Glutamatergic neuron (in vitro differentiated cells): ENCODE measurements around the gene CIB2. TPM values are rescaled to one million over a fixed set of nuclear protein-coding genes. Genes with fewer than 3 reads are reported as not detected.

Experiments
- DNase-seq: peaks from one replicate; pipeline ENCODE4 v3.0.0; 2022
- H3K27ac Mint-ChIP-seq: one replicate; pipeline ENCODE4 v1.8.0; 2020; ENCODE audit warnings: mild to moderate bottlenecking, mixed read lengths, inconsistent platforms; ENCODE audit not compliant: unreplicated experiment
- H3K27me3 Mint-ChIP-seq: one replicate; pipeline ENCODE4 v1.8.0; 2020; ENCODE audit warnings: mild to moderate bottlenecking, moderate library complexity, mixed read lengths, inconsistent platforms; ENCODE audit not compliant: unreplicated experiment
- H3K36me3 Mint-ChIP-seq: one replicate; pipeline ENCODE4 v1.8.0; 2020; ENCODE audit warnings: mild to moderate bottlenecking, mixed read lengths, inconsistent platforms; ENCODE audit not compliant: unreplicated experiment
- H3K4me1 Mint-ChIP-seq: one replicate; pipeline ENCODE4 v1.8.0; 2020; ENCODE audit warnings: mild to moderate bottlenecking, low read depth, mixed read lengths, inconsistent platforms; ENCODE audit not compliant: unreplicated experiment
- H3K4me3 Mint-ChIP-seq: one replicate; pipeline ENCODE4 v1.8.0; 2020; ENCODE audit warnings: mild to moderate bottlenecking, mixed read lengths, inconsistent platforms; ENCODE audit not compliant: unreplicated experiment
- H3K9me3 Mint-ChIP-seq: one replicate; pipeline ENCODE4 v1.8.0; 2020; ENCODE audit warnings: mild to moderate bottlenecking, moderate library complexity, mixed read lengths, inconsistent platforms; ENCODE audit not compliant: unreplicated experiment
- total RNA-seq: library from RNA; stranded (reverse); fragmentation: NEBNext Ultra II Directional; extraction: Animal tissue kit (Norgen Biotek cat#: 25700); gene quantifications from one replicate; pipeline ENCODE4 v1.2.1, GENCODE V29; 2021; ENCODE audit not compliant: unreplicated experiment
- TF ChIP-seq, protein P1 (sequence below): fragments of 200-600 bp; sonication (generic); IDR thresholded peaks from one replicate; pipeline ENCODE4 v1.5.0; 2021; ENCODE audit not compliant: partially characterized antibody, unreplicated experiment

Gene CIB2
- total RNA-seq, 1 donor from 2014 or later: 131 TPM

DNA sequence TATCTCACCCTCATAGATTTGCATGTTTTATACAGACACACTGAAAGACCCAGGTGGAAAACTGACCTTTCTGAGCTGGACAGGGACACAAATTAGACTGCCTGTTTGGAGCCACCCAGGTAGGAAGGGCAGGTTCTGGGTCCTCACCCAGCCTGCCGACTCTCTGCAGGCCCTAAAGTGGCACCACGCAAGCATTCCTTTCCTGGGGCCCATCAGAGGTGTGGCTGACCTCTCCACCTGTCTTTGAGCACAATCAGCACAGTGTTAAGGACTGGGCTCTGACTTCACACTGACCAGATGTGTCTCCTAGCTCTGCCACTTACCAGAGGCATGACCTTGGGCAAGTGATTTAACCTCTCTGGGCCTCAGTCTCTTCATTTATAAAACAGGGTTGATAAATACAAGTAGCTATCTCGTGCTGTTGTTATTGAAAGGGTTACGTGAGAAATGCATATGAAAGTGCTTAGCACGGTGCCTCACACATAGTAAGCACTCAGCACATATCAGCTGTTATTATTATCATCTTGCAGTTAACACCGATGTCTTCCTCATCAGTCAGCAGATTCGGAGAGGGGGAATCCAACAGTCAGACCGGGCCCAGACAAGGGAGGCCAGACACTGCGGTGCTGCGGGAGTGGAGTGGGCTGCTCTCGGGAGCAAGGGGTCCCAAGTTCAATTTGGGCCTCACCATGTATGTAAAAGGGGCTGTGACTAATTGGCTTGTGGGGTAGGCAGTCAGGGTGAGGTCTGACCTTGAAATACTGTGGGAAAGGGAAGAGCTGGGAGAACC is 51.8 kb downstream of the CIB2 start:
- Mint-ChIP-seq H3K4me3 (no peak overlapping the region), H3K27me3 (peaks cover 7% of the 10 kb centered on the region), H3K36me3 (no peaks in the 10 kb centered on the region), H3K4me1 (peaks cover 15% of the 10 kb centered on the region), H3K27ac (no peak overlapping the region), H3K9me3 (peaks cover 2% of the 10 kb centered on the region)
- TF ChIP-seq, protein P1, sequence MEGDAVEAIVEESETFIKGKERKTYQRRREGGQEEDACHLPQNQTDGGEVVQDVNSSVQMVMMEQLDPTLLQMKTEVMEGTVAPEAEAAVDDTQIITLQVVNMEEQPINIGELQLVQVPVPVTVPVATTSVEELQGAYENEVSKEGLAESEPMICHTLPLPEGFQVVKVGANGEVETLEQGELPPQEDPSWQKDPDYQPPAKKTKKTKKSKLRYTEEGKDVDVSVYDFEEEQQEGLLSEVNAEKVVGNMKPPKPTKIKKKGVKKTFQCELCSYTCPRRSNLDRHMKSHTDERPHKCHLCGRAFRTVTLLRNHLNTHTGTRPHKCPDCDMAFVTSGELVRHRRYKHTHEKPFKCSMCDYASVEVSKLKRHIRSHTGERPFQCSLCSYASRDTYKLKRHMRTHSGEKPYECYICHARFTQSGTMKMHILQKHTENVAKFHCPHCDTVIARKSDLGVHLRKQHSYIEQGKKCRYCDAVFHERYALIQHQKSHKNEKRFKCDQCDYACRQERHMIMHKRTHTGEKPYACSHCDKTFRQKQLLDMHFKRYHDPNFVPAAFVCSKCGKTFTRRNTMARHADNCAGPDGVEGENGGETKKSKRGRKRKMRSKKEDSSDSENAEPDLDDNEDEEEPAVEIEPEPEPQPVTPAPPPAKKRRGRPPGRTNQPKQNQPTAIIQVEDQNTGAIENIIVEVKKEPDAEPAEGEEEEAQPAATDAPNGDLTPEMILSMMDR: no peak
- no peak for DNase-seq

DNA sequence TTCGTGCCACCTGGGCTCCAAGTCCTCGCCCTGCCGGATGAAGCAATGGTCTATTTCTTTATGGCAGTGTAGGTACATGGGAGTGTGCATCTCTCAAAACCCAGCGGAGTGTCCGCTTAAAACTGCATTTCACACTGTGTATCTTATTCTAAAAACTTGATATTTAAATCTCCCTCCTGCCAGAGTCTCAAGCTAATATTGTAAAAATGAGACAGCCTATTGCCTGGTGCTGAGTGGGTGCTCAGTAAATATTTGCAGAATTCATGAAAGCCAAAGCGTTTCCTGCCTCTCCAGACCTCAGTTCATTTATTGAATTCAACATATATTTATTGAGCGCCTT is 53.4 kb downstream of the CIB2 start:
- Mint-ChIP-seq H3K4me1 (peaks cover 16% of the 10 kb centered on the region), H3K27me3 (peaks cover 2% of the 10 kb centered on the region), H3K27ac (peak overlapping the region; percentile 59), H3K9me3 (peaks cover 2% of the 10 kb centered on the region), H3K4me3 (peak overlapping the region; percentile 89), H3K36me3 (no peaks in the 10 kb centered on the region)
- no peak for DNase-seq
- TF ChIP-seq, protein P1: no peak

DNA sequence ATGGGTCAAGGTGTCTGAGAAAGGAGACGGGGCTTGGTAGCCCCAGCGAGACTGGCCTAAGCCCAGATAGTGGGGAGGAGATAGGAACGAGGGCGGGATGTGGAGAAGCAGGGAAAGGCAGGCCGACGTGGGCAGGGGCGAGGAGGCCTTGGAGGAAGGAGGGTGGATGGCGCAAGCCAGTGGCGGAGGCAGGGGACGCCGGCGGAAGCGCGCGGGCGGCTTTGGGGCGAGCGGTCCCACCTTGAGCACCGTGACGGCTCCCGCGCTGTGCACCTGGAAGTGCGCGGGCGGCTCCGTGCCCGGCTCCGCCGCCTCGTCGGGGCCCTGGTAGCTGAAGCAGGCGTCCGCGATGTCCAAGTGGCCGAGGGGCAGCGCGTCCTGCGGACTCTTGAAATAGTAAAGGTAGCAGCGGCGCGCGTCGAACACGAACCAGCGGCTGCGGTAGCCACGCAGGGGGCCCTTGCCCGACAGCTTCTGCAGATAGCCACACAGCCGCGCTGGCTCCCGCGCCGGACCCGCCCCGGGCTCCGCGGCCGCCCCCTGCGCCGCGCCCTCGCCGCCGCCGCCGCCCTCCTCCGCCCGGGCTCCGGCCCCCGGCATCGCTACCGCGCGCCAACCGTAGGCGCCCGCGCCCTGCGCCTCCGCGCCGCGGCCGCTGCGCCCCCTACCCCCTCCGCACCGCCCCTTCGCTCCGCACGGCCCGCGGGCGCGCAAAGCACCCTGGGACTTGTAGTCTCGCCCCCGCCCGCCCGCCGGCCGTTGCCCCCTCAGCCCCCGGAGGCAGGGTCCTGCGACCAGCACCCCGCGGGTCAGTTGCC is 54.0 kb downstream of the CIB2 start, which contains the start of gene TBC1D2B:
Gene TBC1D2B (minus strand): TSS at position 659 of the 818 bp plus-strand sequence. CDS start 59 bp downstream, at position 600.
- peak; percentile 82 for DNase-seq
- peak within 1 kb of the TSS; percentile 96 for H3K4me3 Mint-ChIP-seq
- H3K36me3 Mint-ChIP-seq: no peaks in the 10 kb centered on the region
- peaks cover 2% of the 10 kb centered on the region for H3K9me3 Mint-ChIP-seq
- H3K4me1 Mint-ChIP-seq: peaks cover 19% of the 10 kb centered on the region
- peak within 1 kb of the TSS; percentile 86 for H3K27ac Mint-ChIP-seq
- H3K27me3 Mint-ChIP-seq: peaks cover 2% of the 10 kb centered on the region
- TF ChIP-seq, protein P1: no peak

DNA sequence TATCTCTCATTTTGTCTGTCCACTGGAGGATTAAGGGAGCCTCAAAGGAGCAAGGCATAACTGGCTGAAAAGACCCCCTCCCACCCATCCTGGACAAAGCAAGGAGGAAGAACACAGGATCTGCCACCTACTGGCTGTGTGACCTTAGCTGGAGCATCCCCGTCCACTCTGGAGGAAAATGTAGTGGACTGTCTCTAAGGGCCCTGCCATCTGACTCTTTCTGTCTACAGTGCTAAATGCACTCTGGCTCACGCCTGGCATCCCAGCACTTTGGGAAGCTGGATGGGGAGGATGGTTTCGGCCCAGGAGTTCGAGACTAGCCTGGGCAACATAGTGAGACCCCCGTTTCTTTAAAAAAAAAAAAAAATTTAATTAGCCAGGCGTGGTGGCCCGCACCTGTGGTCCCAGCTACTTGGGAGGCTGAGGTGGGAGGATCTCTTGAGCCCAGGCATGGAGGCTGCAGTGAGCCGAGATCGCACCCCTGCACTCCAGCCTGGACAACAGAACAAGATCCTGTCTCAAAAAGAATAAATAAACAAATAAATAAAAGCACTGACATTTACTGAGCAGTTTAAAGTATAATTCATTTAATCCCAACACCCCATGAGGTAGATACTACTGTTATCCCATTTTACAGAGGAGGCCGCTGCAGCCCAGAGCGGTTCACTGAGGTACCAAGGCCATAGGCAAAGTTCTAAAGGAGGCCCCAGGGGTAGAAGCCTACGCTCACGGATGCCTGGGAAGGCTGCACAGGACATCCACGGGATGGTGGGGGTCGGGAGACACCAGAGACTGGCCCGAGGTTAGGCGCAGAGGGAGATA is 54.8 kb downstream of the CIB2 start:
- Mint-ChIP-seq H3K27me3 (peaks cover 2% of the 10 kb centered on the region), H3K4me3 (peak overlapping the region; percentile 96), H3K4me1 (peaks cover 21% of the 10 kb centered on the region), H3K9me3 (peaks cover 2% of the 10 kb centered on the region), H3K36me3 (no peaks in the 10 kb centered on the region), H3K27ac (peak overlapping the region; percentile 88)
- peak; percentile 51 for DNase-seq
- TF ChIP-seq, protein P1: no peak
